GM19463 (cell line): ENCODE data around the gene TBC1D19.
"Not testable (repeated sequence)": the region's sequence is repeated elsewhere in the genome, so short reads cannot be mapped to it uniquely, and the experiment has no call there.

ENCODE experiments used
- ATAC-seq: cut with Tn5 transposase; IDR thresholded peaks from one replicate; pipeline ENCODE4 v1.9.1; 2021; ENCODE audit warnings: mild to moderate bottlenecking, moderate library complexity; ENCODE audit not compliant: unreplicated experiment

TBC1D19 gene

DNA sequence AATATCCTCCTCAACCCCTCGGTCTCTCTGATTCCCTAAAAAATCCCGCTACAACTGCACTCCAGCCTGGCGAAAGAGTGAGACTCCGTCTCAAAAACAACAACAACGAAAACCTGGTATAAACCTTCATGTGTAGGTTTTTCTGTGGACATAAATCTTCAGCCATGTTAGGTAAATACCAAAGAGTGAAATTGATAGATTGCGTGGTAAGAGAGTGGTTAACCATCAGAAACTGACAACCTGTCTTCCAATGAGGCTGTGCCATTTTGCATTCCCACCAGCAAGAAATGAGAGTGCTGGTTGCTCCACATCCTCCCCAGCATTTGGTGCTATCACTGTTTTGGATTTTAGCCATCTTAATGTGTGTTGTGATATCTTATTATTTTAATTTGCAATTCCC lies 10.9 kb downstream of the TBC1D19 start:
- no peak for ATAC-seq

DNA sequence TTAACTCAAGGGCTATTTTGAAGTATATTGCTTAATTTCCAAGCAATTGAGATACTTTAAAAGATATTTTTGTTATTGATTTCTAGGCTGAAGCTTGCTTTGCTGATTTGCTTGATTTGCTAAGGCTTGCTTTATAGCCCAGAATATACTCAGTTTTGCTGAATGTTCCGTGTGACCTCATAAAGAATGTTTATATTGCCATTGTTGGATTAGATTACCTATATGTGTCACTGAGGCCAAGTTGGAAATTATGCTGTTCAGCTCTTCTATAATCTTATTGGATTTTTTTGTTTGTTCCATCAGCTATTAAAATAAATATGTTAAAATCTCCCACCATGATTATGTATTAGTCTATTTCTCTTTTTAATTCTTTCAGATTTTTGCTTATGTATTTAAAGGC lies 13.0 kb downstream of the TBC1D19 start:
- no peak for ATAC-seq

DNA sequence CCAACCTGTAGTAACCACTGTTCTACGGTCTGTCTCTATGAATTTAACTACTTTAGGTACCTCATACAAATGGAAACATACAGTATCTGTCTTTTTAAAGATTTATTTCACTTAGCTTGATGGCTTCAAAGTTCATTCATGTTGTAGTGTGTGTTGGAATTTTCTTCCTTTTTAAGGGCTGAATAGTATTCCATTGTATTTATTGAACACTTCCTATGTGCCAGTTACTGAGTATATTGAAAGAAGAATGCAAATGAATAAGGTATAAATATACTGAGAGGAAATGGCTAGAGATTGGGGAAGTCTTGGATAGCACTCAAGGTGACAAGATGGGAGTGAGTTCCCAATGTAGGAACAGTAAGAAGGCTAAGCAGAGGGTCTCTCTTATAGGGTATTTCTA lies 17.3 kb downstream of the TBC1D19 start:
- ATAC-seq, result no peak

DNA sequence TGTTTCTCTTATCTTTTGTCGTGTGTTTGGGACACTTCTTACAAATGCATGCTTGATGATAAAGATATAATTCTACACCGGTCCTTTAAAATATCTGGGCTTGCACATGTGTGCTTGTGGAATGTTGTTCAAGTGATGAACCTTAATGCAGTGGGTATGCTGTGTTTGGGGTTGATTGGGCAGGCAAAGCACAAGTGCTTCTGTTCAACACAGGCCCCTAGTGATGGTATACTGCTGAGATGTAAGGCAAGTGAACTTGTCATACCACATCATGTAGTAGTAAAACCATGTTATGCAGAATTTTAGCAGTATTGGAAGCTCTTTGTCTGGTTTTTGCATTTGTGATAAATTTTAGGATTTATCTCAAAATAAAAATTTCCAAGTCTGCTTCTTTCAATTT lies 23.9 kb downstream of the TBC1D19 start:
- no peak for ATAC-seq

DNA sequence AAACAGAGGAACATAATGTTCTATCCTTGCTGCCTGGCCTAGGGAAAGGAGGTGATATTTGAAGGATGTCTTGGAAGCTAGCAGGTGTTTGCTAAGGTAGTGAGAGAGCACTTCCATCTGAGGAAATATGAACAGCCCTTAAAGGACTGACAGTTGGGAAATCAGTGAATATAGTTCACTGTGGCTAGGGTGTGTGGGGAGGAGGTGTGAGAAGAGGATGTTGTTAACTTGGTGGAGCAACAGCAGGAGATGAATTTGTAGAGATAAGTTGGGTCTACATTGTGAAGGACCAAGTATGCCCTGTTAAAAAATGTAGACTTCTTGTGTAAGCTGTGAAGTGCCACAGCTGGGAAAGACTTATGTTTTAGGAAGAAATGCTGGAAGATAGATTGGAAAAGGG lies 25.5 kb downstream of the TBC1D19 start:
- no peak for ATAC-seq

DNA sequence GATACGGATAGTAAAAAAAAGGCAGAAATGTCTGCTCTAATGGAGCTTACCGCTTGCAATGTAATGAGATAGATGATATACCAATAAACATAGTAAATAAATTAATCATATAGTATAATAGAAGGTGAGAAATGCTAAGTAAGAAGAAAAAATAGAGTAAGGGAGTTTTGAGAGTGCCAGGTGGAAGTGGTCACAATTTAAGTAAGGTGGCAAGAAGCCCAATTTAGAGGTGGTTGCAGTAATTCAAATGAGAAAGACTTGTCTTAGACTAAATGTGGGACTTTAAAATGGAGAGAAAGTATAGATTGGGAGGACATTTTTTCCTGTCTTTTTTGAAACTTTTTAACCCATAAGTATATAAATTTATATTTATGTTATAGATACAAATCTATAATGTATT lies 26.0 kb downstream of the TBC1D19 start:
- no peak for ATAC-seq

DNA sequence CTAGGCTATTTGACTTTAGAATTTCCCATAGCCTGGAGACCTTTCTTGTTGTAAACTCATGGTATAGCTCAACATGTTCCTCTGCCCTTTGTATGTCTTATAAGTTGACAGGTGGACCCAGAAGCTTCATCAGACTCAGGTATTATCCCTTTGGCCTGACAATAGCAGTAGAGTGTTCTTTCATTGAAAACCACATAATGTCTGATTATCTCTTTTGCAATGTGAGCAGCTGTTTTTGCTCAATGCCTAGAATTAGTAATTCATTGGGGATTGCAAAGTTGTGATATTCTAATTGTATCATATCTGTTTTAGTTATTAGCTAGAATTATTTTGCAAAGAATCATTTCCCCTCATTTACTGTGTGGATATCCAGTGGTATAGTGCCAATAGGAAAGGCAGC lies 27.5 kb downstream of the TBC1D19 start:
- no peak for ATAC-seq

DNA sequence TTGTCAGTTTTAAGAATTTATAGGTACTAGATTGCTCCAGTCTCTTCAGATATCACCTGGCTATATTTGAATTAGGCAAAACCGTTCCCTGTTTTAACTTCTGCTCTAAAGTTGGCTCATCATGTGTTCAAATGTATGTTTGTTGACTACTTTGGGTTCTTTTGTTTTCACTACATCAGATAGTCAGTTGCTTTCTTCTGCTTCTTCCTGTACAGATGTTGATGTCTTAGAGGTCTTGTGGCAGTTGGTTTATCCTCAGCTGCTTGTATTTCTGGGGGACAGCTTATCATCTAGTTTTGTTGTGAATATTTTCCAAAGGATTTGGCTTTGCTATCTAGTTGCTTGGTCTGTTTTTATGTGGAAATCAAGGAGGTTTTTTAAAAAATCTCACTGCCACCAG lies 28.0 kb downstream of the TBC1D19 start:
- no peak for ATAC-seq

GRCh38 chr4:26613237-26613636 lies 29.4 kb downstream of the TBC1D19 start:
- no peak for ATAC-seq

GRCh38 chr4:26613735-26614134 lies 29.9 kb downstream of the TBC1D19 start:
- no peak for ATAC-seq

GRCh38 chr4:26619784-26620183 lies 35.9 kb downstream of the TBC1D19 start:
- ATAC-seq, result no peak

DNA sequence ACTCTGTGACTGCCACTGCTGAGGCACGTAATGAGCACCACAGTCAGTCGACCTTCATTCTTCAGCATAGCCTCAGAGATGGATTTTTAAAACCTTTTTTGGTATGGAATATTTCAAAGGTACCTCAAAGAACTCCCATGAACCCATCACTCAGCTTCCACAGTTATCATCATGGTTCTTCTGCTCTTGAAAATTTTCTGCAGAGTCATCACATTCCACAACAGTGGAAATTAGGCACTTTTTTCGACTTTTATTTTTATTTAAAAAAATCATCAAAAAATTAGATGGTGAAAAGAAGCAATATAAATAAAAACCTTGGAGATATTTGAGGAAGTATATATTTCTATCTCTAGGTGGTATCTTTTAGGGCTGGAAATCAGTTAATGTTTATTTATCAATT lies 37.5 kb downstream of the TBC1D19 start:
- no peak for ATAC-seq

DNA sequence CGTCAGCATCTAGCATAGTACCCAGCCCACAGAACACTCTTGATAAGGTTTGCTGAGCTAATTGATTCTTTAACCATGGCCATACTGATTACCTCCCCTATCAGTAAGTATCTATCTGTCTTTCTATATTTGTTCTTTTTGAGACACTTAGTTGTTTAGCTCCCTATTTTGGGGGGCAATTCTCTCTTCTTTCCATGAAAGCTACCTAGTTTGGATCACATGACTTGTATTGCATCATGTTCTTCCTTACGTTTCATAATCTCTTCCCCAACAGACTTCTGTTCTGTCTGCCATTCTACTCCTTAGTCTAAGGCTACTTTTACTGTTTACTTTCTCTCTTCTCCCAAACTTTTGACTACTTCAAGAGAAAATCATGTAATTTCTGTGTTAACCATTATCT lies 39.0 kb downstream of the TBC1D19 start:
- no peak for ATAC-seq

- ATAC-seq, result not testable (repeated sequence)
These were observed 42.8 kb downstream of the TBC1D19 start for GRCh38 chr4:26626658-26627057.

DNA sequence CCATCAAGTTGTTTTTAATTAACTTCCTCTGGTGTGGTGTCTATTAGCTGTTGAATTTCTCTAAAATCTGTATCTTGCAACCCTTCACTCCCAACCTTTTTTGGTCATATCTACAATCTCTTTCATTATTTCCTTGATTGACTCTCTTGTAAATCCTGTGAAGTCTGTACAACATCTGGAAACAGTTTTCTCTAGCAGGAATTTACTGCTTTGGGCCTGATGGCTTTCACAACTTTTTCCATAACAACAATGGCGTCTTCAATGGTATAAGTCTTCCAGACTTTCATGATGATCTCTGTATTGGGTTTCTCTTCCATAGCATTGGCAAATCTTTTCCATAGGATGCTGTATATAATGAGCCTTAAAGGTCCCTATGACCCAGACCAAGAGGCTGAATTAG lies 49.0 kb downstream of the TBC1D19 start:
- ATAC-seq, result no peak

GRCh38 chr4:26634237-26634636 lies 50.4 kb downstream of the TBC1D19 start:
- no peak for ATAC-seq

DNA sequence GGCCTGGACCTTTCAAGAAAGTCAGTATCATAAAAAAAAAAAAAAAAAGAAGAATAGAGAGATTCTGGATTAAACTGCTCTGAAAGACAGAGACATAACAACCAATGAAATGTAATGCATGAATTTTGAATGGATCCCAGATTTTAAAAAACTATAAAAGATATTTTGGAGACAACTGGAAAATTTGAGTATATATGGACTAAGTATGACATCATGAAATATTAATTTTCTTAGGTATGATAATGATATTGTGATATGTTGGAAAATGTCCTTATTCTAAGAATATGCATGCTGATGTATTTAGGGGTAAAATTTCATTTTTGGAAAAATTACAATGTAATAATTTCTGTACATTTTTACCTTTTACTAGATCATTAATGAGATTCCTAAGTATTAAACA lies 52.6 kb downstream of the TBC1D19 start:
- no peak for ATAC-seq

DNA sequence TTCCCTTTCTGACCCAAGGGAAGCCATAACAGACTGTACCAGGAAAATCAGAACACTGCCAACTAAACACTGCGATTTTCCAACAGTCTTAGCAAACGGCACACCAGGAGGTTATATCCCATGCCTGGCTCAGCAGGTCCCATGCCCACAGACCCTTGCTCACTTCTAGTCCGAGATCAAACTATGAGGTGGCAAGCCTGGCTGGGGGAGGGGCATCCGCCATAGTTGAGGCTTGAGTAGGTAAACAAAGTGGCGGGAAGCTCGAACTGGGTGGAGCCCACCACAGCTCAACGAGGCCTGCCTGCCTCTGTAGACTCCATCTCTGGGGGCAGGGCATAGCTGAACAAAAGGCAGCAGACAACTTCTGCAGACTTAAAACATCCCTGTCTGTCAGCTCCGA lies 56.8 kb downstream of the TBC1D19 start:
- not testable (repeated sequence) for ATAC-seq

GRCh38 chr4:26647523-26648224 lies 63.8 kb downstream of the TBC1D19 start:
- no peak for ATAC-seq

DNA sequence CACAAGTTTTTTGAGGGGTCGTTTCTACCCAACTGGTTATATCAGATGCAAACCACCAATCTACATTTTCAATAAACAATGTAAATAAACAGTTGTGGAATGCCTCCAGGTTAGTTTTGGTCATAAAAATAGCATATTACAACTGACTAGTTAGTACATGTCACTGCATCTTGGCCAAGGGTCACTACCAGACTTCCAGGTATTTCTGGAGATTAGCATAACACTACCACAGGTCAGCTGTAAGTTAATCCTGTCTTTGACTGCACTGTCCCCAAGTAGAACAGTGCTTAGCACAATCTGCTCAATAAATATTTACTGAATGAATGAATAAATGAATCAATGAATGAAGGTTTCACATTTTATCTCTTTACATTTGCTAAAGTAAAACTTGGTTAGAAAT lies 64.4 kb downstream of the TBC1D19 start:
- ATAC-seq, result no peak

DNA sequence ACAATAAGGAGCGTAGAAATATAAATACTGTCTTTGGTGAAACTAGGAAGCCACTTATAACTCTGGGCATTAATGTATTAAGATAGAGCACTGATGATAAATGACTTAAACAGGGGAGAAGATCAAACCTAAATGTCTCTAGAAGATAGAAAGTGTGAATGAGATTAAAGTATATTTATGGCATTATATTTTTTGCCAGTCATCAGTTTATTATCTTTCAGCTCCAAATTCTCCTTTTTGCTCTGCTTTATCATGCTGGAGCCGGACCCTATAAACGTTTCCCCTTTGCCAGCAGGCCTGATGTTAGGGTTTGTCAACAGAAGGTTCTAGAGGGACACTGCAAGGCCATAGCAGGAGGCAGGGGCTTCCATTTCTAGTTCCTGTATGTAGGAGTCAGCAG lies 76.4 kb downstream of the TBC1D19 start:
- no peak for ATAC-seq

DNA sequence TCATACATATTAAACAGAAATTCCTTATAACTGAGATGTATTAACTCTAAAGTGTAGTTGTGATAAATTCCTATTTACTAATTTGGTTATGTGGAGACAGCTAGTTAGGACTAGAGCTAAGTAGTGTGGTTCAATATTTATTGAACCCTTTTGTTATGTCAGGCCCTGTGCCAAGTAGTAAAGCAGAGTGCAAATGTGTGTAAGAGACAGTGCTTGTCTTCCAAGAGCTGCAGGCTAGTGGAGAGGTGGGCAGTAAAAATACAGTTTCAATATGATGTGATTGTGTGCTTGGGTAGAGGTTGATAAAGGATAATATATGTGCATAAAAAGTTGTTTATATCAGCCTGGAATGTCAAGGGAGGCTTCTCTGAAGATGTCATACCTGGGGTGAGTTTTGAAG lies 80.0 kb downstream of the TBC1D19 start:
- ATAC-seq, result no peak

- ATAC-seq, result no peak
These were observed 87.1 kb downstream of the TBC1D19 start for GRCh38 chr4:26670903-26671537.
